Fibroblast of lung (primary cell): ENCODE data around the gene OLFML1. TPM values are rescaled to one million over a fixed set of nuclear protein-coding genes. Genes with fewer than 3 reads are reported as not detected.

ENCODE experiments used
- DNase-seq, 2 donors: peaks; one replicate each; pipeline versions ENCODE4 v3.0.0 to v3.0.0-alpha.2; 2010; ENCODE audit warnings: low read depth in 2 of 2
- H2AFZ ChIP-seq: 2 replicates; pipeline ENCODE4 v1.5.1; 2012; ENCODE audit warnings: low read length, control low read depth, inconsistent platforms
- H3K27ac ChIP-seq: 2 replicates; pipeline ENCODE4 v1.5.1; 2011; ENCODE audit warnings: low read length, control low read depth; ENCODE audit not compliant: insufficient read depth
- H3K27me3 ChIP-seq: 2 replicates; pipeline ENCODE4 v1.5.1; 2011; ENCODE audit warnings: mild to moderate bottlenecking, low read length; ENCODE audit not compliant: control insufficient read depth, insufficient read depth
- H3K36me3 ChIP-seq: 2 replicates; pipeline ENCODE4 v1.5.1; 2011; ENCODE audit warnings: low read length; ENCODE audit not compliant: control insufficient read depth, insufficient read depth
- H3K4me1 ChIP-seq: 2 replicates; pipeline ENCODE4 v1.5.1; 2011; ENCODE audit warnings: low read length; ENCODE audit not compliant: control insufficient read depth, insufficient read depth; ENCODE audit errors: extremely low read depth
- H3K4me2 ChIP-seq: 2 replicates; pipeline ENCODE4 v1.5.1; 2011; ENCODE audit warnings: low read length, control low read depth; ENCODE audit not compliant: insufficient read depth; ENCODE audit errors: extremely low read depth
- H3K4me3 ChIP-seq, 4 experiments: fragments of 200-600 bp in 1 of 4; sonication (generic) in 1 of 4; replicated peaks in 1 of 4; 2 replicates each; pipeline ENCODE4 v1.5.1; 2011 to 2016; ENCODE audit warnings: low read length in 4 of 4, low read depth in 3 of 4, mild to moderate bottlenecking in 3 of 4, control low read depth in 2 of 4, inconsistent platforms in 1 of 4, mixed read lengths in 1 of 4; ENCODE audit not compliant: insufficient read depth in 1 of 4; ENCODE audit errors: control extremely low read depth in 1 of 4
- H3K79me2 ChIP-seq: 2 replicates; pipeline ENCODE4 v1.5.1; 2012; ENCODE audit warnings: mild to moderate bottlenecking, low read length, inconsistent platforms; ENCODE audit not compliant: control insufficient read depth, insufficient read depth
- H3K9ac ChIP-seq: 2 replicates; pipeline ENCODE4 v1.5.1; 2011; ENCODE audit warnings: mild to moderate bottlenecking, low read length, control low read depth; ENCODE audit not compliant: insufficient read depth
- H3K9me3 ChIP-seq: 2 replicates; pipeline ENCODE4 v1.5.1; 2012; ENCODE audit warnings: low read depth, low read length; ENCODE audit not compliant: control insufficient read depth, insufficient read depth
- H4K20me1 ChIP-seq: 2 replicates; pipeline ENCODE4 v1.5.1; 2011; ENCODE audit warnings: low read length; ENCODE audit not compliant: control insufficient read depth, insufficient read depth; ENCODE audit errors: extremely low read depth
- CTCF ChIP-seq, 2 donors: IDR thresholded peaks in 1 of 2; conservative IDR thresholded peaks in 1 of 2; 1 replicate in 1 of 2; 2 replicates in 1 of 2; pipeline ENCODE4 v1.5.1; 2011 to 2012; ENCODE audit warnings: low read length in 2 of 2, control low read depth in 1 of 2, inconsistent platforms in 1 of 2, low read depth in 1 of 2, mild to moderate bottlenecking in 1 of 2
- EZH2 ChIP-seq: IDR thresholded peaks from 2 replicates; pipeline ENCODE4 v1.5.1; 2012; ENCODE audit warnings: low read length, control low read depth, mild to moderate bottlenecking; ENCODE audit errors: missing control alignments
- polyA plus RNA-seq, 2 donors: library from polyadenylated mRNA; depleted of rRNA in 1 of 2; stranded (reverse) in 1 of 2; unstranded in 1 of 2; fragments of >200 nt; gene quantifications; 2 replicates each; pipeline ENCODE4 v1.2.1, GENCODE V29; 2011 to 2012; ENCODE audit warnings: missing spikeins in 1 of 2
- total RNA-seq: library from RNA; depleted of rRNA; stranded (reverse); fragments of >200 nt; gene quantifications from 2 replicates; pipeline ENCODE4 v1.2.1, GENCODE V29; 2014

Gene OLFML1
- total and polyA plus RNA-seq, 2 donors (not counting 1 experiment from before 2014, with no cell fraction given): 22.8 to 183 TPM

DNA sequence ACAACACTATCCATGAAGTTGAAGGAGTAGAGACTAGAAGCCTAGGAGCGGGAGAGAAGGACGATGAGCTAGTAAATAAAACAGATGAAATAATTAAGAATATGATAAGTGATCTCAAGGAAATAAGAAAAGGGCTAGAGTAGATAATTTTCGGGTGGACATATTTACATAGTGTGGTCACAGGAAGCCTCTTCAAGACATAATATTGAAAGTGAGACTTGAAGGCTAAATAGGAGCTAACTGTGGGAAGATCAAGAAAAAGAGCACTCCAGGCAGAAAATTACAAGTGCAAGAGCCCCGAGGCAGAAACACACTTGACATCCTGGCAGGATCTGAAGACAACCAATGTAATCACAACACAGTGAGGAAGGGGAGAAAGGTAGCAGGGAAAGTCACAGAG lies 16.6 kb downstream of the OLFML1 start:
- TF ChIP-seq CTCF (conservative IDR thresholded peaks at IDR 0.05 in 1 of 2, IDR thresholded peaks at IDR 0.05 in 1 of 2; ENCODE audit: low read depth in 1 of 2, low read length in 2 of 2): no peak
- TF ChIP-seq EZH2: no peak
- Histone ChIP-seq H3K9me3 (no peaks in the 10 kb centered on the region), H3K36me3 (no peaks in the 10 kb centered on the region), H3K4me3 (no peak overlapping the region), H3K79me2 (no peaks in the 10 kb centered on the region), H3K4me2 (no peak overlapping the region), H3K9ac (no peak overlapping the region), H4K20me1 (no peaks in the 10 kb centered on the region), H3K4me1 (no peaks in the 10 kb centered on the region), H3K27me3 (no peaks in the 10 kb centered on the region), H2AFZ (no peak overlapping the region), H3K27ac (no peak overlapping the region)
- DNase-seq: no peak

DNA sequence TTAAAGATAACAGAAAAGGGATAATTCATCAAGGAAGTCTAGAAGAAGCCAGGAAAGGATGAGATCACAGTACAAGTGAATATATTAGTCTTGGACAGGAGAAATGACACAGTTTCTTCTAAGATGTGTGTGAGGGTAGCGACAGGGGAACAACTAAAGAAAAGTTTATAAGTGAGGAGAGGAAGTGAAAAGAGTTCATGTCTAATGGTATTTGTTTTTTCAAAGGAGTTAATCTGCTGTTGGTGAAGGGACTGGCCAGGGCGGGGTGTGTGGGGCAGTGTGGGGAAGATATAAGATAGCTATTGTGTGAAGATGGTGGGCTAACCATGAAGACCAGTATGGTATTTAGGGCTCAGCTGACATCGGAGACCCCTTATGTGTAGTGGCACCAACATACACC lies 20.9 kb downstream of the OLFML1 start:
- Histone ChIP-seq H3K9me3 (no peaks in the 10 kb centered on the region), H3K27me3 (no peaks in the 10 kb centered on the region), H3K27ac (no peak overlapping the region), H2AFZ (no peak overlapping the region), H4K20me1 (no peaks in the 10 kb centered on the region), H3K9ac (no peak overlapping the region), H3K79me2 (no peaks in the 10 kb centered on the region), H3K36me3 (no peaks in the 10 kb centered on the region), H3K4me1 (no peaks in the 10 kb centered on the region), H3K4me2 (no peak overlapping the region), H3K4me3 (no peak overlapping the region)
- TF ChIP-seq EZH2 (no peak), CTCF (conservative IDR thresholded peaks at IDR 0.05 in 1 of 2, IDR thresholded peaks at IDR 0.05 in 1 of 2; ENCODE audit: low read depth in 1 of 2, low read length in 2 of 2) (no peak)
- DNase-seq: no peak

DNA sequence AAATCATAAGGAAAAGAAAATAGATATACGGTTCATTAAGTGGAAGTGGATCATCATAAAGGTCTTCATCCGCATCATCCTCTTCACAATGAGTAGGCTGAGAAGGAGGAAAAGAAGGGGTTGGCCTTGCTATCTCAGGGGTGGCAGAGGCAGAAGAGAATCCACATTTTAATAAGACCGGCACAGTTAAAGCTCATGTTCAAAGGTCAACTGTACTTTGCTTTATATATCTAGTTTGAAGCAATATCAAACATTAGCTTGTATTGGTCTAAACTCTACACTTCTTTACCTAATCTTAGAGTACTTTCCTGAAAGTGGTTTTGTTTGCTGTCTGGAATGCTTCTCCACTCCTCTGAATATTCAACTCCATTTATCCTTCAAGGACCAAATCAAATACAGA lies 22.8 kb downstream of the OLFML1 start:
- Histone ChIP-seq H4K20me1 (no peaks in the 10 kb centered on the region), H3K27me3 (no peaks in the 10 kb centered on the region), H3K27ac (no peak overlapping the region), H3K4me1 (no peaks in the 10 kb centered on the region), H3K79me2 (no peaks in the 10 kb centered on the region), H3K4me2 (no peak overlapping the region), H3K9me3 (no peaks in the 10 kb centered on the region), H3K36me3 (no peaks in the 10 kb centered on the region), H3K4me3 (no peak overlapping the region), H2AFZ (no peak overlapping the region), H3K9ac (no peak overlapping the region)
- TF ChIP-seq EZH2 (no peak), CTCF (conservative IDR thresholded peaks at IDR 0.05 in 1 of 2, IDR thresholded peaks at IDR 0.05 in 1 of 2; ENCODE audit: low read depth in 1 of 2, low read length in 2 of 2) (no peak)
- no peak for DNase-seq
